Heart right ventricle (tissue), 16 donors: Measurements from ENCODE around the gene COX7C. TPM values are rescaled to one million over a fixed set of nuclear protein-coding genes. Genes with fewer than 3 reads are reported as not detected.

Source experiments
- ATAC-seq, 8 donors: fragments of 200-7000 bp; cut with Tn5 transposase; one replicate each; pipeline ENCODE4 v1.9.1; 2020; ENCODE audit warnings: mild to moderate bottlenecking in 8 of 8, moderate library complexity in 8 of 8, moderate number of reproducible peaks in 1 of 8
- DNase-seq, 2 donors: peaks; one replicate each; pipeline ENCODE4 v3.0.0-alpha.2; 2020
- H3K27ac ChIP-seq, 10 donors: fragments of 200-600 bp; sonication (generic) in 2 of 10; one replicate each; pipeline versions ENCODE4 v1.5.0 to v1.8.0; 2020 to 2022; ENCODE audit warnings: mild to moderate bottlenecking in 3 of 10
- H3K27me3 ChIP-seq, 7 donors: fragments of 200-600 bp; one replicate each; pipeline ENCODE4 v1.8.0; 2021 to 2022; ENCODE audit warnings: mild to moderate bottlenecking in 2 of 7
- H3K36me3 ChIP-seq, 9 donors: fragments of 200-600 bp; sonication (generic) in 1 of 9; one replicate each; pipeline versions ENCODE4 v1.5.0 to v1.8.0; 2020 to 2022; ENCODE audit warnings: mild to moderate bottlenecking in 2 of 9
- H3K4me1 ChIP-seq, 9 donors: fragments of 200-600 bp; sonication (generic) in 1 of 9; one replicate each; pipeline versions ENCODE4 v1.5.0 to v1.8.0; 2020 to 2022; ENCODE audit warnings: mild to moderate bottlenecking in 4 of 9
- H3K4me3 ChIP-seq, 10 donors: fragments of 200-600 bp; sonication (generic) in 2 of 10; one replicate each; pipeline versions ENCODE4 v1.5.0 to v1.8.0; 2020 to 2022; ENCODE audit warnings: mild to moderate bottlenecking in 7 of 10, moderate library complexity in 2 of 10
- H3K9me3 ChIP-seq, 11 donors: fragments of 200-600 bp in 10 of 11; sonication (generic) in 2 of 11; one replicate each; pipeline versions ENCODE4 v1.5.0 to v1.8.0; 2013 to 2022; ENCODE audit warnings: mild to moderate bottlenecking in 2 of 11, control low read depth in 1 of 11, moderate library complexity in 1 of 11
- WGBS, 2 donors: extraction: QIAGEN DNeasy Blood & Tissue Kit; methylation state at CpG; one replicate each; pipeline ENCODE4 v1.1.7; 2013; ENCODE audit warnings: inconsistent platforms in 1 of 2; 5-methylcytosine and 5-hydroxymethylcytosine counted together
- intact Hi-C, 10 donors: fragments of 100-400 bp; cut with DNase I; formaldehyde crosslinking; loops; one replicate each; pipeline versions ENCODE4 v1.11.1 to v1.14.2; 2022
- polyA plus RNA-seq, 2 donors: library from polyadenylated mRNA; stranded (reverse); fragments of 200-250 nt; gene quantifications; one replicate each; pipeline ENCODE4 v1.2.3, GENCODE V29; 2013
- total RNA-seq, 10 donors: library from RNA; stranded (reverse); fragmentation: NEBNext Ultra II Directional in 3 of 10; extraction: Animal tissue kit (Norgen Biotek cat#: 25700) in 3 of 10; gene quantifications; one replicate each; pipeline versions ENCODE4 v1.2.1 to v1.2.4, GENCODE V29; 2021 to 2023
- TF ChIP-seq, protein P1 (sequence below), 9 donors: fragments of 200-600 bp; sonication (generic) in 2 of 9; IDR thresholded peaks; one replicate each; pipeline versions ENCODE4 v1.5.0 to v1.8.0; 2021 to 2022; ENCODE audit warnings: antibody characterized with exemption in 9 of 9, mild to moderate bottlenecking in 5 of 9, moderate library complexity in 1 of 9
- donor health status: Arrhythmogenic right ventricular cardiomyopathy.
- donor health status: ischemic (EF 13 %, LVEDD 7.1; RV severe dilation, severe dysfunction).
- donor health status: healthy with polysubstance abuse.
- donor health status: DM: no; HTN: yes; CAD: no.
- donor health status: DM: no; HTN: no; CAD: no.
- donor health status: ischemic (EF 25% LVEDD 6.9; RV normal size, moderate dysfunction).
- donor health status: ischemic (EF 25% LVEDD 5.7; RV mildly dilated, moderate dysfunction).
- donor health status: healthy.
- donor health status: DM: yes; HTN: yes; CAD: no.
- donor health status: Ischemic cardiomyopathy.
- donor health status: ischemic (EF 35%, LVEDD 5.7; RV mildly dilated, moderate dysfunction).
- donor health status: nonischemic (EF 11% LVEDD 7.7; RV severe dilation, severe dysfunction).
- donor health status: DM: yes; HTN: yes; CAD: no.
- donor health status: PGD.
- donor health status: ischemic (EF 29% LVEDD 5.4; RV normal size, mild dysfunction).
- donor health status: nonischemic (EF 23%, LVEDD 6.1; RV moderate dilation, normal function).

The COX7C gene
- total and polyA plus RNA-seq, 12 donors = 1,444 to 2,559 (median 2,006) TPM

DNA sequence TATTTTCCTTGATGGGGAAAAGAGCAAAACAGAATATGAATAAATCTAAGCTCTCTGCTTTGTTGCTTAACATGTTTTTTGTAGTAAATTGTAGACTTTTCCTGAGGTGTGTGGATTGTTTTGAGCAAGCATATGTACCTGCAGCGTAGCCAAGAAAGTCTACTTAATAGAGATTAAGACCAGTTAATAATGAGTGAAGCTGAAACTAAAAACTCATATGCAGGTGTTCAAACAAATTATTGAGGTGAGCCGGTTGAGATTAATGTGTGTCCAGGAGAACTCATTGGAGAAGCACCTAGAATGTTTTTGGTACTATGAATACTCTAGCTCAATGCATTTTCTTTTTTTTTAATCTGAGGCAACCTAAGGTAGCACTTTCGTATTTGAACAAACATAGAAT is 49.2 kb downstream of the COX7C start:
- Histone ChIP-seq H3K27me3 (no peaks in the 10 kb centered on the region), H3K36me3 (no peaks in the 10 kb centered on the region), H3K4me3 (no peak overlapping the region), H3K27ac (no peak overlapping the region), H3K9me3 (peaks cover 0 to 4% (median 0%) of the 10 kb centered on the region in 11 donors), H3K4me1 (no peaks in the 10 kb centered on the region)
- TF ChIP-seq, protein P1, sequence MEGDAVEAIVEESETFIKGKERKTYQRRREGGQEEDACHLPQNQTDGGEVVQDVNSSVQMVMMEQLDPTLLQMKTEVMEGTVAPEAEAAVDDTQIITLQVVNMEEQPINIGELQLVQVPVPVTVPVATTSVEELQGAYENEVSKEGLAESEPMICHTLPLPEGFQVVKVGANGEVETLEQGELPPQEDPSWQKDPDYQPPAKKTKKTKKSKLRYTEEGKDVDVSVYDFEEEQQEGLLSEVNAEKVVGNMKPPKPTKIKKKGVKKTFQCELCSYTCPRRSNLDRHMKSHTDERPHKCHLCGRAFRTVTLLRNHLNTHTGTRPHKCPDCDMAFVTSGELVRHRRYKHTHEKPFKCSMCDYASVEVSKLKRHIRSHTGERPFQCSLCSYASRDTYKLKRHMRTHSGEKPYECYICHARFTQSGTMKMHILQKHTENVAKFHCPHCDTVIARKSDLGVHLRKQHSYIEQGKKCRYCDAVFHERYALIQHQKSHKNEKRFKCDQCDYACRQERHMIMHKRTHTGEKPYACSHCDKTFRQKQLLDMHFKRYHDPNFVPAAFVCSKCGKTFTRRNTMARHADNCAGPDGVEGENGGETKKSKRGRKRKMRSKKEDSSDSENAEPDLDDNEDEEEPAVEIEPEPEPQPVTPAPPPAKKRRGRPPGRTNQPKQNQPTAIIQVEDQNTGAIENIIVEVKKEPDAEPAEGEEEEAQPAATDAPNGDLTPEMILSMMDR (IDR thresholded peaks at IDR 0.05) = no peak
- no peak for DNase-seq
- intact Hi-C loops = no loop called here
- WGBS, 2 donors = 90 to 91% methylated on average over 3 of the region's 3 CpGs
- ATAC-seq = no peak
